GM19324 (cell line): ENCODE data around the gene UFC1.

Experiments
- ATAC-seq: cut with Tn5 transposase; IDR thresholded peaks from one replicate; pipeline ENCODE4 v1.9.1; 2021; ENCODE audit warnings: mild to moderate bottlenecking, moderate library complexity; ENCODE audit not compliant: unreplicated experiment, low FRiP score

UFC1 gene

DNA sequence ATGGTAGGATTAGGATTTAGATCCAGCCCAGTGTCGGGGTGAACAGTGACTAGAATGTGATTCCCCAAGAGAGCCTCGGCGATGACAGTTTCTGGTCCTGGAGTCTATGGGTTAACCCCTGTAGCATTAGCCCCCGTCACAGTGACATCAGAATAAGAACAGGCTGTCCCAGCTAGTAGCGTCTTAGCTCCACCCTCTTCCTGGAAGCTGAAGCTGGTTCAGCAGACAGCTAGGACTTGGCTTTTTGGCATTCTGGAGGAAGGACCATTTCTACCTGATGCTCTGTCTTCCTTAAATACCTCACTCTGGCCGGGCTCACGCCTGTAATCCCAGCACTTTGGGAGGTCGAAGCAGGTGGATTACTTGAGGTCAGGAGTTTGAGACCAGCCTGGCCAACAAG, 53.4 kb downstream of the UFC1 start:
- ATAC-seq: no peak
